Stimulated activated CD8-positive, alpha-beta memory T cell treated with anti-CD3 and anti-CD28 coated beads, Interleukin-4, amount 100 ng/mL, for 1 hour (primary cell): ENCODE data around the gene SLC51B.
"Not testable (repeated sequence)": the region's sequence is repeated elsewhere in the genome, so short reads cannot be mapped to it uniquely, and the experiment has no call there.

ENCODE experiments used
- DNase-seq, 2 donors: peaks; one replicate each; pipeline ENCODE4 v3.0.0-alpha.2; 2020; ENCODE audit warnings: low read depth in 2 of 2, low spot score in 1 of 2

Gene SLC51B

GRCh38 chr15:65097651-65098263, 52.6 kb downstream of the SLC51B start:
- DNase-seq: no peak

- DNase-seq: no peak
These were observed 54.1 kb downstream of the SLC51B start for GRCh38 chr15:65099336-65099735.

GRCh38 chr15:65099801-65100200, 54.6 kb downstream of the SLC51B start:
- not testable (repeated sequence) for DNase-seq

- no peak for DNase-seq
These were observed 55.3 kb downstream of the SLC51B start for GRCh38 chr15:65100442-65100841.

GRCh38 chr15:65101411-65101890, 56.3 kb downstream of the SLC51B start:
- DNase-seq: no peak

- no peak for DNase-seq
These were observed 56.9 kb downstream of the SLC51B start for GRCh38 chr15:65101891-65102708.

- no peak for DNase-seq
These were observed 57.7 kb downstream of the SLC51B start for GRCh38 chr15:65102912-65103311.
